ENCODE results near the gene RALGPS1.

RALGPS1 gene

DNA sequence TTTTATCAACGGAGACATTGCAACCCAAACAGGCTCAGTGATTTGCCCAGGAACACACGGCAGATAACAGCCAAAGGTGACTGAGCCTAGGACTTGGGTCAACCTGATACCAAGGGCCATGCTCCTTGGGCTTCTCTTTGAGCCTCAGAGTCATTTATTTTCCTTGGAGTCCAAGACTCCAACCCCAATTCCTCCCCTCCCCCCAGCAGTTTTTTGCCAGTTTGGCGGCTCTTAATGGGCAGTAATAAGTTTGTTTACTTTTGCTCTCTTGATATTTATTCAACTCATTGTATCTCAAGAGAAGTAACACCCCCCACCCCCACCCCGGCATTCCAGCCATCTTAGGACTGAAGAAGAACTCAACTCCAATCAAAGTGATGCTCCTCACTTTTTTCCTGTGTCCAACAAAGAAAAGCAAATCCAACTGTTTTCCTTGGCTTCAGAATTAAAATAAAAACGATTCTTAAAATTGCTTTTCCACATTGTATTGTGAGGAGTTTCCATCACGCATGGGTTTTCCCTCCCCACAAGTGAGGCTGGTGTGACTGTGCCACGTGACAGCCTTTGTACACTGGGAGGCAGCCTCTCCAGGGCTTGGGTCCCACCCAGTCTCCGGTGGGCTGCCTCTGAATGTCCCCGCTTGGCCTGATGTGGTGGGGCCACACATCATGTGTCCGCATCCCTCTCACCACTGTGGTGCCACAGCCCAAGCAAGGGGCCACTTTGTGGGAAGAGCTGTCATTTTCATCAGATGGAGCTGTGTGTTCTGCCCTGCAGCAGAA is 198.8 kb downstream of the RALGPS1 start:
- TF ChIP-seq, protein P1, sequence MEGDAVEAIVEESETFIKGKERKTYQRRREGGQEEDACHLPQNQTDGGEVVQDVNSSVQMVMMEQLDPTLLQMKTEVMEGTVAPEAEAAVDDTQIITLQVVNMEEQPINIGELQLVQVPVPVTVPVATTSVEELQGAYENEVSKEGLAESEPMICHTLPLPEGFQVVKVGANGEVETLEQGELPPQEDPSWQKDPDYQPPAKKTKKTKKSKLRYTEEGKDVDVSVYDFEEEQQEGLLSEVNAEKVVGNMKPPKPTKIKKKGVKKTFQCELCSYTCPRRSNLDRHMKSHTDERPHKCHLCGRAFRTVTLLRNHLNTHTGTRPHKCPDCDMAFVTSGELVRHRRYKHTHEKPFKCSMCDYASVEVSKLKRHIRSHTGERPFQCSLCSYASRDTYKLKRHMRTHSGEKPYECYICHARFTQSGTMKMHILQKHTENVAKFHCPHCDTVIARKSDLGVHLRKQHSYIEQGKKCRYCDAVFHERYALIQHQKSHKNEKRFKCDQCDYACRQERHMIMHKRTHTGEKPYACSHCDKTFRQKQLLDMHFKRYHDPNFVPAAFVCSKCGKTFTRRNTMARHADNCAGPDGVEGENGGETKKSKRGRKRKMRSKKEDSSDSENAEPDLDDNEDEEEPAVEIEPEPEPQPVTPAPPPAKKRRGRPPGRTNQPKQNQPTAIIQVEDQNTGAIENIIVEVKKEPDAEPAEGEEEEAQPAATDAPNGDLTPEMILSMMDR (conservative IDR thresholded peaks at IDR 0.05; ENCODE audit: low read length): no peak
- H3K4me3 ChIP-seq (ENCODE audit: low read length): no peak overlapping the region
- no peak for DNase-seq (ENCODE audit: low read depth)

DNA sequence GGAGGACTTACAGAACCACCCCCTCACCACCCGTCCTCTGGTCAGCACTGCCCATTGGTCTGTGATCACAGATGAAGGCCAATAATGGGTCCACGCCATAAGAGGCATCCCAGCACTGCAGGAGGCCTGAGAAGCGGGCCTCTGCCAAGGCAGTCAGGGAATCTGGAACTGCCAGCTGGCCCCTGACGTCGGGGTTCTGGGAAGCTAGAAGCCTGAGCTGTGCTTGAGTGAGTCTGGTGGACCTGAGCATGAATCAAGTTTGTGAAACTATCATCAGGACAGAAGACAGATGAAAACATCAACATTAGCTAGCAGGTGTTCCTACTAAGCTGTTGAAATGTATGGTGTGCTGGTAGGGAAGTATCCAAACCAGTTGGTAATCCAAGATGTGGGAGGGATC is 200.0 kb downstream of the RALGPS1 start:
- DNase-seq (ENCODE audit: low read depth): no peak
- H3K4me3 ChIP-seq (ENCODE audit: low read length): no peak overlapping the region
- TF ChIP-seq, protein P1 (conservative IDR thresholded peaks at IDR 0.05; ENCODE audit: low read length): no peak

DNA sequence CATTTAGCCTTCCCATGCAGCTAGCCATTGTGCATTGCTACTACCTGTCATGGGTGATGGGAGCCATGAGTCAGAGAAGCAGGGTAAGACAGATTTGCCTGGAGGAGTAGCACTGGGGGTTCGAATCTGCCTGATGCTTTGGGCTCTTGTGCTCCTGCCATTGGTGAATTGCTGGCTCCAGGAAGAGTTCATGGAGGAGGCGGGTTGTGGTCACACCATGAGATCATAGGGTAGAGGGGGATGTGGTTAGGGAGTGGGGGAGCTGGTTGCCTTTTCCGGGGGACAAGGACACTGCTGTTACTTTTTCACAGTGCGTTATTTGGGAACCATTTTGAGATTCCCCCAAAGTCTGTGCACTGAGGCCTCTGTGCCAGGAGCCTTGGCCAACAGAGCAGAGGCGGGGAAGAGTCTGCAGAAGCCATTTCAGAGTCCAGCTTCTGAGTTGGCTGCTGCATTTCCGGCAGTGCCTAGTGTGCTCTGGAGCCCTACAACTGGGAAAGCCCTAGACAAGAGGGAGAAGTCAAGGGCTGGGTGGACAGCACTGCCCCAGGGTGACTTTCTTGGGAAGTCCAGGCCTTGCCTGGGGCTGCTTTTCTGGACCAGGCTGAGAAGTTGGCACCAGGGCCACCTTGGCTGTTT is 201.6 kb downstream of the RALGPS1 start:
- TF ChIP-seq, protein P1 (conservative IDR thresholded peaks at IDR 0.05; ENCODE audit: low read length): no peak
- DNase-seq (ENCODE audit: low read depth): no peak

DNA sequence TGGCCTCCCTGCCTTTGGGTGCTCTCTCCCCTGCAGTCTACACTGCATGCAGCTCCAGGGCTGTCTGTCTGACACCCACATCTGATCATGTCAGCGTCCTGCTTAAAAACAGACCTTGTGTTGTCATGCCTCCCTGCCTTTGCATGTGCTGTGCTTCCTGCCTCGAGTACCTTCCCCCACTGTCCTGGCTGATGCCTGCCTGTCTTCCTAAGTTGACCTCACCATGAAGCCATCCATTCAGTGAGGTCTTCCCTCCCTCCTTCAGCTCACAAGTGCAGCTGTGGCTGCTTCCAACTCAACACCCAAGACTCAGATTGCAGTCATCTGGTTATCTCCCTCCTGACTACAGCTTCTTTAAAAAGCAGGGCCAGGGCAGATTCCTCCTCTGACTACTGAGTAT is 202.4 kb downstream of the RALGPS1 start:
- no peak overlapping the region for H3K4me3 ChIP-seq (ENCODE audit: low read length)
- peak; percentile 54 for DNase-seq (ENCODE audit: low read depth)
- TF ChIP-seq, protein P1 (conservative IDR thresholded peaks at IDR 0.05; ENCODE audit: low read length): no peak

More for the DNA sequence above, 201.6 kb downstream of the RALGPS1 start:
- H3K4me3 ChIP-seq (ENCODE audit: low read length): no peak overlapping the region

DNA sequence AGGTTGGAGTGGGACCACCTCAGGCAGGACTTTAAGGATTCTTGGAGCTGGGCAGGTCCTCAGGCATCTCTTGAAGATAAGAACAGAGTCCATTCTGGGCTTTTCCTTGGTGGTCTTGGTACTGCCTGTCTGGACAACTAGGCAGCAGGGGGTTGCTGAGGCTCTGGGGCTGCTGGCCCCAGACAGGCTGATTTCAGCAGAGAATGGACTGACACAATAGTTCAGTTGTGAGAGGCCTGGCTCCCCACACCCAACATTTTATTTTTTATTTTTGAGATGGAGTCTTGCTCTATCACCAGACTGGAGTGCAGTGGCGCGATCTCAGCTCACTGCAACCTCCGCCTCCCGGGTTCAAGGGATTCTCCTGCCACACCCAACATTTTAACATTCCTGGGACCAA is 203.2 kb downstream of the RALGPS1 start:
- DNase-seq (ENCODE audit: low read depth): no peak
- H3K4me3 ChIP-seq (ENCODE audit: low read length): no peak overlapping the region
- TF ChIP-seq, protein P1 (conservative IDR thresholded peaks at IDR 0.05; ENCODE audit: low read length): no peak

DNA sequence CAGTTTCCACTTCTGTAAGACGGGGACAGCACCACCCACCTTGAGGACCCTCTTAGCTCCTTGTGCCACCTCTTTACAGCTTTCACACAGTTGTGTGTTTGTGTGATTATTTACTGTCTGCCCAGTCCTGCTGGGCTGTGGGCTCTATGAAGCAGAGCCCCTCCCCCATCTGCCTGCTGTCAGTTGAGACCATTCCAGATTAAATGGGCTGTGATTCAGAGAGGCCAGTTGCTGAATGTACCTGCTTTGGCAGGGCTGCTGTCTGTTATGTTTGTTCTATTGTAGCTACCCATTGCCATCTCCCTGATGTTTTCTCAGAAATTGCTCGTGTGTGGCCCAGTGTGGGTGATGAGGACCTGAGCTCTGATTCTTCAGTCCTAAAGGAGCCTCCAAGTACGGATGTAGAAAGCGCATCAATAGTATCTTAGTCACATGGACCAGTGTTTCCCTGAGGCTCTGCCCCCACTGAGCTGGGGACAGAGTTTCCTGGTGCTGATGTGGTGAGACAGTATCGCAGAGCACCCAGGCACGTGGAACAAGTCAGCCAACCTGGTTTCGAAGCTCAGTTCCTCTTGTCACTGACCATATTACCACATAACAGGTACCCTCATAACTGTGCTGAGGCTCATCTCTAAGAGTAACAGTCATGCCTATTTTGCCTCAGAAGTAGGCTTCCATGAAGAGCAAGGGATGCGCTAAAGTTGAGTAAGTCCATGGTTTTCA is 204.2 kb downstream of the RALGPS1 start:
- no peak overlapping the region for H3K4me3 ChIP-seq (ENCODE audit: low read length)
- TF ChIP-seq, protein P1 (conservative IDR thresholded peaks at IDR 0.05; ENCODE audit: low read length): no peak
- no peak for DNase-seq (ENCODE audit: low read depth)
